Fibroblast of lung (primary cell): Measurements from ENCODE around the gene ALMS1. TPM values are rescaled to one million over a fixed set of nuclear protein-coding genes. Genes with fewer than 3 reads are reported as not detected.

Source experiments
- DNase-seq, 2 donors: peaks; one replicate each; pipeline versions ENCODE4 v3.0.0 to v3.0.0-alpha.2; 2010; ENCODE audit warnings: low read depth in 2 of 2
- H2AFZ ChIP-seq: 2 replicates; pipeline ENCODE4 v1.5.1; 2012; ENCODE audit warnings: low read length, control low read depth, inconsistent platforms
- H3K27ac ChIP-seq: 2 replicates; pipeline ENCODE4 v1.5.1; 2011; ENCODE audit warnings: low read length, control low read depth; ENCODE audit not compliant: insufficient read depth
- H3K27me3 ChIP-seq: 2 replicates; pipeline ENCODE4 v1.5.1; 2011; ENCODE audit warnings: mild to moderate bottlenecking, low read length; ENCODE audit not compliant: control insufficient read depth, insufficient read depth
- H3K36me3 ChIP-seq: 2 replicates; pipeline ENCODE4 v1.5.1; 2011; ENCODE audit warnings: low read length; ENCODE audit not compliant: control insufficient read depth, insufficient read depth
- H3K4me1 ChIP-seq: 2 replicates; pipeline ENCODE4 v1.5.1; 2011; ENCODE audit warnings: low read length; ENCODE audit not compliant: control insufficient read depth, insufficient read depth; ENCODE audit errors: extremely low read depth
- H3K4me2 ChIP-seq: 2 replicates; pipeline ENCODE4 v1.5.1; 2011; ENCODE audit warnings: low read length, control low read depth; ENCODE audit not compliant: insufficient read depth; ENCODE audit errors: extremely low read depth
- H3K4me3 ChIP-seq, 4 experiments: fragments of 200-600 bp in 1 of 4; sonication (generic) in 1 of 4; replicated peaks in 1 of 4; 2 replicates each; pipeline ENCODE4 v1.5.1; 2011 to 2016; ENCODE audit warnings: low read length in 4 of 4, low read depth in 3 of 4, mild to moderate bottlenecking in 3 of 4, control low read depth in 2 of 4, inconsistent platforms in 1 of 4, mixed read lengths in 1 of 4; ENCODE audit not compliant: insufficient read depth in 1 of 4; ENCODE audit errors: control extremely low read depth in 1 of 4
- H3K79me2 ChIP-seq: 2 replicates; pipeline ENCODE4 v1.5.1; 2012; ENCODE audit warnings: mild to moderate bottlenecking, low read length, inconsistent platforms; ENCODE audit not compliant: control insufficient read depth, insufficient read depth
- H3K9ac ChIP-seq: 2 replicates; pipeline ENCODE4 v1.5.1; 2011; ENCODE audit warnings: mild to moderate bottlenecking, low read length, control low read depth; ENCODE audit not compliant: insufficient read depth
- H3K9me3 ChIP-seq: 2 replicates; pipeline ENCODE4 v1.5.1; 2012; ENCODE audit warnings: low read depth, low read length; ENCODE audit not compliant: control insufficient read depth, insufficient read depth
- H4K20me1 ChIP-seq: 2 replicates; pipeline ENCODE4 v1.5.1; 2011; ENCODE audit warnings: low read length; ENCODE audit not compliant: control insufficient read depth, insufficient read depth; ENCODE audit errors: extremely low read depth
- EZH2 ChIP-seq: IDR thresholded peaks from 2 replicates; pipeline ENCODE4 v1.5.1; 2012; ENCODE audit warnings: low read length, control low read depth, mild to moderate bottlenecking; ENCODE audit errors: missing control alignments
- polyA plus RNA-seq, 2 donors: library from polyadenylated mRNA; depleted of rRNA in 1 of 2; stranded (reverse) in 1 of 2; unstranded in 1 of 2; fragments of >200 nt; gene quantifications; 2 replicates each; pipeline ENCODE4 v1.2.1, GENCODE V29; 2011 to 2012; ENCODE audit warnings: missing spikeins in 1 of 2
- total RNA-seq: library from RNA; depleted of rRNA; stranded (reverse); fragments of >200 nt; gene quantifications from 2 replicates; pipeline ENCODE4 v1.2.1, GENCODE V29; 2014
- TF ChIP-seq, protein P1 (sequence below), 2 donors: IDR thresholded peaks in 1 of 2; conservative IDR thresholded peaks in 1 of 2; 1 replicate in 1 of 2; 2 replicates in 1 of 2; pipeline ENCODE4 v1.5.1; 2011 to 2012; ENCODE audit warnings: low read length in 2 of 2, control low read depth in 1 of 2, inconsistent platforms in 1 of 2, low read depth in 1 of 2, mild to moderate bottlenecking in 1 of 2

The ALMS1 gene
- total and polyA plus RNA-seq, 2 donors (not counting 1 experiment from before 2014, with no cell fraction given): 7.5 to 13.4 TPM

GRCh38 chr2:73448856-73449255 lies 63.2 kb downstream of the ALMS1 start:
- Histone ChIP-seq H3K4me3 (no peak overlapping the region), H3K36me3 (no peaks in the 10 kb centered on the region), H3K4me1 (no peaks in the 10 kb centered on the region), H4K20me1 (no peaks in the 10 kb centered on the region), H3K9ac (no peak overlapping the region), H3K9me3 (no peaks in the 10 kb centered on the region), H2AFZ (no peak overlapping the region), H3K27me3 (no peaks in the 10 kb centered on the region), H3K4me2 (no peak overlapping the region), H3K79me2 (no peaks in the 10 kb centered on the region), H3K27ac (no peak overlapping the region)
- TF ChIP-seq, protein P1, sequence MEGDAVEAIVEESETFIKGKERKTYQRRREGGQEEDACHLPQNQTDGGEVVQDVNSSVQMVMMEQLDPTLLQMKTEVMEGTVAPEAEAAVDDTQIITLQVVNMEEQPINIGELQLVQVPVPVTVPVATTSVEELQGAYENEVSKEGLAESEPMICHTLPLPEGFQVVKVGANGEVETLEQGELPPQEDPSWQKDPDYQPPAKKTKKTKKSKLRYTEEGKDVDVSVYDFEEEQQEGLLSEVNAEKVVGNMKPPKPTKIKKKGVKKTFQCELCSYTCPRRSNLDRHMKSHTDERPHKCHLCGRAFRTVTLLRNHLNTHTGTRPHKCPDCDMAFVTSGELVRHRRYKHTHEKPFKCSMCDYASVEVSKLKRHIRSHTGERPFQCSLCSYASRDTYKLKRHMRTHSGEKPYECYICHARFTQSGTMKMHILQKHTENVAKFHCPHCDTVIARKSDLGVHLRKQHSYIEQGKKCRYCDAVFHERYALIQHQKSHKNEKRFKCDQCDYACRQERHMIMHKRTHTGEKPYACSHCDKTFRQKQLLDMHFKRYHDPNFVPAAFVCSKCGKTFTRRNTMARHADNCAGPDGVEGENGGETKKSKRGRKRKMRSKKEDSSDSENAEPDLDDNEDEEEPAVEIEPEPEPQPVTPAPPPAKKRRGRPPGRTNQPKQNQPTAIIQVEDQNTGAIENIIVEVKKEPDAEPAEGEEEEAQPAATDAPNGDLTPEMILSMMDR (conservative IDR thresholded peaks at IDR 0.05 in 1 of 2, IDR thresholded peaks at IDR 0.05 in 1 of 2; ENCODE audit: low read depth in 1 of 2, low read length in 2 of 2): no peak
- no peak for TF ChIP-seq EZH2
- no peak for DNase-seq

DNA sequence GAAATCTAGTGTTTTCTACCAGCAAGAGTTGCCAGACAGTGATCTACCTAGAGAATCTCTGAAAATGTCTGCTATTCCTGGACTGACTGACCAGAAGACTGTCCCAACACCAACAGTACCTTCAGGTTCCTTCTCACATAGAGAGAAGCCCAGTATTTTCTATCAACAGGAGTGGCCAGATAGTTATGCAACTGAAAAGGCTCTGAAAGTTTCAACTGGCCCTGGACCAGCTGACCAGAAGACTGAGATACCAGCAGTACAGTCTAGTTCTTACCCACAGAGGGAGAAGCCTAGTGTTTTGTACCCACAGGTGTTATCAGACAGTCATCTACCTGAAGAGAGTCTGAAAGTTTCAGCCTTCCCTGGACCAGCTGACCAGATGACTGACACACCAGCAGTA lies 63.8 kb downstream of the ALMS1 start:
- Histone ChIP-seq H3K4me3 (no peak overlapping the region), H3K36me3 (no peaks in the 10 kb centered on the region), H3K4me2 (no peak overlapping the region), H3K27me3 (no peaks in the 10 kb centered on the region), H3K9me3 (no peaks in the 10 kb centered on the region), H2AFZ (no peak overlapping the region), H4K20me1 (no peaks in the 10 kb centered on the region), H3K9ac (no peak overlapping the region), H3K79me2 (no peaks in the 10 kb centered on the region), H3K4me1 (no peaks in the 10 kb centered on the region), H3K27ac (no peak overlapping the region)
- TF ChIP-seq EZH2: no peak
- TF ChIP-seq, protein P1 (conservative IDR thresholded peaks at IDR 0.05 in 1 of 2, IDR thresholded peaks at IDR 0.05 in 1 of 2; ENCODE audit: low read depth in 1 of 2, low read length in 2 of 2): no peak
- DNase-seq: no peak

- no peak overlapping the region for H3K27ac ChIP-seq
- H3K4me1 ChIP-seq: no peaks in the 10 kb centered on the region
- TF ChIP-seq, protein P1 (conservative IDR thresholded peaks at IDR 0.05 in 1 of 2, IDR thresholded peaks at IDR 0.05 in 1 of 2; ENCODE audit: low read depth in 1 of 2, low read length in 2 of 2): no peak
- TF ChIP-seq EZH2: no peak
- H3K9me3 ChIP-seq: no peaks in the 10 kb centered on the region
- no peak overlapping the region for H2AFZ ChIP-seq
- H3K4me2 ChIP-seq: no peak overlapping the region
- no peaks in the 10 kb centered on the region for H4K20me1 ChIP-seq
- no peak overlapping the region for H3K9ac ChIP-seq
- H3K4me3 ChIP-seq: no peak overlapping the region
- no peaks in the 10 kb centered on the region for H3K36me3 ChIP-seq
- no peak for DNase-seq
- H3K27me3 ChIP-seq: no peaks in the 10 kb centered on the region
- no peaks in the 10 kb centered on the region for H3K79me2 ChIP-seq
Measured at GRCh38 chr2:73451263-73451972, 65.8 kb downstream of the ALMS1 start.
